HEK293T (cell line): ENCODE data around the gene CYB5D1.

Experiments used
- FOXK2 ChIP-seq: fragments of 450-650 bp; IDR thresholded peaks from 2 replicates; pipeline ENCODE4 v1.6.1; 2016; ENCODE audit warnings: mild to moderate bottlenecking
- FOXM1 ChIP-seq: fragments of 450-650 bp; IDR thresholded peaks from 2 replicates; pipeline ENCODE4 v1.6.1; 2017; ENCODE audit warnings: mild to moderate bottlenecking, borderline replicate concordance
- SUZ12 ChIP-seq: fragments of 450-650 bp; IDR thresholded peaks from 2 replicates; pipeline ENCODE4 v1.6.1; 2016; ENCODE audit warnings: mild to moderate bottlenecking

DNA sequence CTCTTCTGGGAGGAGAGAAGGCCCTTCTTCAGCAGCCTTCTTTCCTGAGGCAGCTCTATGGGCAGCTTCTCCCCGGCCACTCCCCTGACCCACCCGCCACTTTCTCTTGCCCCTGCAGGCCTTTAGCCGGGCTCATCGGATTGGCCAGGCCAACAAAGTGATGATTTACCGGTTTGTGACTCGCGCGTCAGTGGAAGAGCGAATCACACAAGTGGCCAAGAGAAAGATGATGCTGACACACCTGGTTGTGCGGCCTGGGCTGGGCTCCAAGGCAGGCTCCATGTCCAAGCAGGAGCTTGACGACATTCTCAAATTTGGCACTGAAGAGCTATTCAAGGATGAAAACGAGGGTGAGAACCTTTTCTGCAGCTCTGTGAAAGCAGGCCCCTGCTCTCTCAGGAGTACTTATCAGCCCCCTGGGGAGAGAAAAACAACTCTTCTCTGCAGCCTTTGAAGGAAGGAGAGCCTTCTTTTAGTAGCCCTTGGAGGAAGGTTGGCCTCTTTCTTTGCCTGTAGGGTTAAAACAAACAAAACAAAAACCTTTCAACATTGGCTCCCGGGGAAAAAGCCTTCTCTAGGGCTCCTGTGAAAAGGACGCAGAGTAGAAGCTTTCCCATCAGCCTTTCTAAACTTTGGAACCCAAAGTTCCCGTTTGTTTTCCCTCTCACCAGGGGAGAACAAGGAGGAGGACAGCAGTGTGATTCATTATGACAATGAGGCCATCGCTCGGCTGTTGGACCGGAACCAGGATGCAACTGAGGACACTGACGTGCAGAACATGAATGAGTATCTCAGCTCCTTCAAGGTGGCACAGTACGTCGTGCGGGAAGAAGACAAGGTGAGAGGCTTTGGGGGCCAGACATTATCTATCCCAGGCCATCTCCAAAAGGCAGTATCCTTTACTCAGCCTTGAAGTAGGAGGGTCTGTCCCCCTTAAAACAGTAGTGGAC, 45.6 kb downstream of the CYB5D1 start:
- TF ChIP-seq SUZ12: no peak
- no peak for TF ChIP-seq FOXK2
- TF ChIP-seq FOXM1: no peak
